Measurements from ENCODE around the gene DNAJC7.

The DNAJC7 gene

GRCh38 chr17:42018339-42018738 is 1.1 kb upstream of the DNAJC7 start:
- TF ChIP-seq ARNTL (CRISPR knock-in tag; IDR thresholded peaks at IDR 0.05; ENCODE audit: borderline replicate concordance, low read depth) (no peak), ESRRG (CRISPR knock-in tag; IDR thresholded peaks at IDR 0.05) (no peak), PATZ1 (CRISPR knock-in tag; IDR thresholded peaks at IDR 0.05; ENCODE audit: borderline replicate concordance) (no peak), PPARA (CRISPR knock-in tag; IDR thresholded peaks at IDR 0.05; ENCODE audit: borderline replicate concordance) (no peak), TCF4 (CRISPR knock-in tag; IDR thresholded peaks at IDR 0.05; ENCODE audit: borderline replicate concordance) (no peak), GLIS3 (CRISPR knock-in tag; IDR thresholded peaks at IDR 0.05) (no peak), BACH2 (CRISPR knock-in tag; IDR thresholded peaks at IDR 0.05; ENCODE audit: borderline replicate concordance) (no peak)
- no peak for ATAC-seq

DNA sequence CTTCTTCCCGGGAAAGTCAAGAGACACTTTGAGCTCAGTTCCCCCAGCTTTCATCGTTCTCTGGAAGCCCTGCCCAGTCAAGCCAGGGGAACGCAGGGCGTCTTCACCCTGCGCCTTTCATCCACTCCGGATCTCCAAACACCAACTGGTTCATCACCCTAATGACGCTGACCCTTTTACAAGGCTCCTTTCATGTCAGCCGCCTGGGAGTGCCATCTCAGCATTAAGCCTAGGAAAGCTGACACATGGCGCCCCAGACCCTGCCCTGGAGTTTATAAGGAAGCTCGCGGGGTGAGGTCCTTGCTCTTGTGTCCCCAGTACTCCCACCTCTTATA is 594 bp upstream of the DNAJC7 start:
- TF ChIP-seq, protein P1, sequence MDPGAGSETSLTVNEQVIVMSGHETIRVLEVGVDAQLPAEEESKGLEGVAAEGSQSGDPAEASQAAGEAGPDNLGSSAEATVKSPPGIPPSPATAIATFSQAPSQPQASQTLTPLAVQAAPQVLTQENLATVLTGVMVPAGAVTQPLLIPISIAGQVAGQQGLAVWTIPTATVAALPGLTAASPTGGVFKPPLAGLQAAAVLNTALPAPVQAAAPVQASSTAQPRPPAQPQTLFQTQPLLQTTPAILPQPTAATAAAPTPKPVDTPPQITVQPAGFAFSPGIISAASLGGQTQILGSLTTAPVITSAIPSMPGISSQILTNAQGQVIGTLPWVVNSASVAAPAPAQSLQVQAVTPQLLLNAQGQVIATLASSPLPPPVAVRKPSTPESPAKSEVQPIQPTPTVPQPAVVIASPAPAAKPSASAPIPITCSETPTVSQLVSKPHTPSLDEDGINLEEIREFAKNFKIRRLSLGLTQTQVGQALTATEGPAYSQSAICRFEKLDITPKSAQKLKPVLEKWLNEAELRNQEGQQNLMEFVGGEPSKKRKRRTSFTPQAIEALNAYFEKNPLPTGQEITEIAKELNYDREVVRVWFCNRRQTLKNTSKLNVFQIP (CRISPR knock-in tag; IDR thresholded peaks at IDR 0.05; ENCODE audit: borderline replicate concordance, low read depth) = no peak
- TF ChIP-seq ESRRG (CRISPR knock-in tag; IDR thresholded peaks at IDR 0.05) (no peak), ISL1 (CRISPR knock-in tag; IDR thresholded peaks at IDR 0.05) (no peak), PPARA (CRISPR knock-in tag; IDR thresholded peaks at IDR 0.05; ENCODE audit: borderline replicate concordance) (no peak), PATZ1 (CRISPR knock-in tag; IDR thresholded peaks at IDR 0.05; ENCODE audit: borderline replicate concordance) (no peak), CSDC2 (CRISPR knock-in tag; IDR thresholded peaks at IDR 0.05) (no peak), TOX (CRISPR knock-in tag; IDR thresholded peaks at IDR 0.05; ENCODE audit: borderline replicate concordance) (no peak), ZFP30 (CRISPR knock-in tag; IDR thresholded peaks at IDR 0.05) (no peak), ZNF565 (CRISPR knock-in tag; conservative IDR thresholded peaks at IDR 0.05; ENCODE audit: low read depth) (no peak), ZFP3 (CRISPR knock-in tag; IDR thresholded peaks at IDR 0.05) (no peak), RARB (CRISPR knock-in tag; IDR thresholded peaks at IDR 0.05) (no peak), CREB5 (CRISPR knock-in tag; IDR thresholded peaks at IDR 0.05; ENCODE audit: low read depth) (no peak), BACH2 (CRISPR knock-in tag; IDR thresholded peaks at IDR 0.05; ENCODE audit: borderline replicate concordance) (no peak), ZC3H10 (CRISPR knock-in tag; IDR thresholded peaks at IDR 0.05) (no peak), TSHZ2 (CRISPR knock-in tag; IDR thresholded peaks at IDR 0.05) (no peak), TCF4 (CRISPR knock-in tag; IDR thresholded peaks at IDR 0.05; ENCODE audit: borderline replicate concordance) (no peak), ARNTL (CRISPR knock-in tag; IDR thresholded peaks at IDR 0.05; ENCODE audit: borderline replicate concordance, low read depth) (no peak), SNAI2 (CRISPR knock-in tag; IDR thresholded peaks at IDR 0.05) (no peak)
- TF ChIP-seq, protein P2, sequence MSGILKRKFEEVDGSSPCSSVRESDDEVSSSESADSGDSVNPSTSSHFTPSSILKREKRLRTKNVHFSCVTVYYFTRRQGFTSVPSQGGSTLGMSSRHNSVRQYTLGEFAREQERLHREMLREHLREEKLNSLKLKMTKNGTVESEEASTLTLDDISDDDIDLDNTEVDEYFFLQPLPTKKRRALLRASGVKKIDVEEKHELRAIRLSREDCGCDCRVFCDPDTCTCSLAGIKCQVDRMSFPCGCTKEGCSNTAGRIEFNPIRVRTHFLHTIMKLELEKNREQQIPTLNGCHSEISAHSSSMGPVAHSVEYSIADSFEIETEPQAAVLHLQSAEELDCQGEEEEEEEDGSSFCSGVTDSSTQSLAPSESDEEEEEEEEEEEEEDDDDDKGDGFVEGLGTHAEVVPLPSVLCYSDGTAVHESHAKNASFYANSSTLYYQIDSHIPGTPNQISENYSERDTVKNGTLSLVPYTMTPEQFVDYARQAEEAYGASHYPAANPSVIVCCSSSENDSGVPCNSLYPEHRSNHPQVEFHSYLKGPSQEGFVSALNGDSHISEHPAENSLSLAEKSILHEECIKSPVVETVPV (CRISPR knock-in tag; IDR thresholded peaks at IDR 0.05) = no peak
- no peak for ATAC-seq

Measured in SK-N-SH treated with all-trans-retinoic acid at 6 μM for 48 hours (cell line).